Liver (tissue), 9 donors: ENCODE measurements around the gene FSTL1. TPM values are rescaled to one million over a fixed set of nuclear protein-coding genes. Genes with fewer than 3 reads are reported as not detected.

ENCODE experiments used
- DNase-seq: peaks from one replicate; pipeline ENCODE4 v3.0.0-alpha.2; 2017; ENCODE audit warnings: low spot score
- H3K27ac ChIP-seq, 2 donors: one replicate each; pipeline ENCODE4 v1.7.0; 2013; ENCODE audit warnings: inconsistent platforms in 2 of 2, low read length in 2 of 2, control low read depth in 1 of 2, low read depth in 1 of 2, mild to moderate bottlenecking in 1 of 2
- H3K27me3 ChIP-seq, 4 donors: one replicate each; pipeline versions ENCODE4 v1.6.1 to v1.7.0; 2013; ENCODE audit warnings: low read length in 3 of 4, inconsistent platforms in 1 of 4, mild to moderate bottlenecking in 1 of 4, moderate library complexity in 1 of 4; ENCODE audit not compliant: control insufficient read depth in 4 of 4, insufficient read depth in 4 of 4
- H3K36me3 ChIP-seq, 4 donors: one replicate each; pipeline versions ENCODE4 v1.6.1 to v1.7.0; 2013; ENCODE audit warnings: low read length in 3 of 4, mild to moderate bottlenecking in 3 of 4, low read depth in 1 of 4, moderate library complexity in 1 of 4; ENCODE audit not compliant: control insufficient read depth in 4 of 4, insufficient read depth in 3 of 4
- H3K4me1 ChIP-seq, 4 donors: one replicate each; pipeline versions ENCODE4 v1.6.1 to v1.7.0; 2013; ENCODE audit warnings: low read length in 3 of 4, mild to moderate bottlenecking in 3 of 4, moderate library complexity in 1 of 4; ENCODE audit not compliant: control insufficient read depth in 4 of 4, insufficient read depth in 4 of 4
- H3K4me3 ChIP-seq, 3 donors: one replicate each; pipeline versions ENCODE4 v1.6.1 to v1.7.0; 2013; ENCODE audit warnings: low read length in 3 of 3, control low read depth in 1 of 3, low read depth in 1 of 3, mild to moderate bottlenecking in 1 of 3
- H3K9ac ChIP-seq, 2 donors: one replicate each; pipeline ENCODE4 v1.7.0; 2013; ENCODE audit warnings: low read length in 2 of 2, mild to moderate bottlenecking in 2 of 2, moderate library complexity in 2 of 2, control low read depth in 1 of 2, low read depth in 1 of 2
- H3K9me3 ChIP-seq, 4 donors: one replicate each; pipeline versions ENCODE4 v1.6.1 to v1.7.0; 2013; ENCODE audit warnings: low read length in 3 of 4; ENCODE audit not compliant: control insufficient read depth in 4 of 4
- CTCF ChIP-seq: fragments of 150-350 bp; IDR thresholded peaks from 2 replicates; pipeline ENCODE4 v1.5.1; 2017; ENCODE audit warnings: improper control_type of control experiment, low read depth, low read length; ENCODE audit not compliant: missing input control
- EGR1 ChIP-seq, 2 donors: IDR thresholded peaks; 2 replicates each; pipeline ENCODE4 v1.6.1; 2016 to 2018; ENCODE audit warnings: antibody characterized with exemption in 2 of 2, low read depth in 2 of 2
- FOXA1 ChIP-seq: IDR thresholded peaks from 2 replicates; pipeline ENCODE4 v1.6.1; 2016; ENCODE audit warnings: antibody characterized with exemption
- FOXA2 ChIP-seq: IDR thresholded peaks from 2 replicates; pipeline ENCODE4 v1.6.1; 2016; ENCODE audit warnings: antibody characterized with exemption
- GABPA ChIP-seq, 2 donors: IDR thresholded peaks in 1 of 2; conservative IDR thresholded peaks in 1 of 2; 2 replicates each; pipeline ENCODE4 v1.6.1; 2016; ENCODE audit warnings: antibody characterized with exemption in 2 of 2, mild to moderate bottlenecking in 1 of 2, moderate library complexity in 1 of 2
- HNF4G ChIP-seq: IDR thresholded peaks from 2 replicates; pipeline ENCODE4 v1.6.1; 2016; ENCODE audit warnings: antibody characterized with exemption
- JUND ChIP-seq, 2 donors: IDR thresholded peaks; 2 replicates each; pipeline ENCODE4 v1.6.1; 2016; ENCODE audit warnings: antibody characterized with exemption in 2 of 2
- NR2F2 ChIP-seq: IDR thresholded peaks from 2 replicates; pipeline ENCODE4 v1.6.1; 2016; ENCODE audit warnings: antibody characterized with exemption
- RAD21 ChIP-seq, 2 donors: IDR thresholded peaks; 2 replicates each; pipeline ENCODE4 v1.6.1; 2016; ENCODE audit warnings: antibody characterized with exemption in 2 of 2, mild to moderate bottlenecking in 2 of 2
- REST ChIP-seq: IDR thresholded peaks from 2 replicates; pipeline ENCODE4 v1.6.1; 2016; ENCODE audit warnings: antibody characterized with exemption, mild to moderate bottlenecking
- RXRA ChIP-seq, 2 donors: IDR thresholded peaks; 2 replicates each; pipeline ENCODE4 v1.6.1; 2017 to 2018; ENCODE audit warnings: antibody characterized with exemption in 2 of 2, mild to moderate bottlenecking in 1 of 2
- SP1 ChIP-seq: IDR thresholded peaks from 2 replicates; pipeline ENCODE4 v1.6.1; 2018; ENCODE audit warnings: antibody characterized with exemption, mild to moderate bottlenecking
- YY1 ChIP-seq: IDR thresholded peaks from 2 replicates; pipeline ENCODE4 v1.6.1; 2016; ENCODE audit warnings: antibody characterized with exemption, mild to moderate bottlenecking
- ZBTB33 ChIP-seq: IDR thresholded peaks from 2 replicates; pipeline ENCODE4 v1.6.1; 2016; ENCODE audit warnings: antibody characterized with exemption
- WGBS: extraction: QIAGEN DNeasy Blood & Tissue Kit; methylation state at CpG from one replicate; pipeline ENCODE4 v1.1.7; 2013; 5-methylcytosine and 5-hydroxymethylcytosine counted together
- polyA plus RNA-seq, 2 donors: library from polyadenylated mRNA; stranded (reverse) in 1 of 2; unstranded in 1 of 2; fragments of 200-250 nt in 1 of 2; fragments of >200 nt in 1 of 2; fragmentation: Nextera tagmentation in 1 of 2; extraction: Ambion mirVana in 1 of 2; gene quantifications; one replicate each; pipeline versions ENCODE4 v1.2.1 to v1.2.3, GENCODE V29; 2013 to 2015
- total RNA-seq, 2 donors: library from RNA; depleted of rRNA; stranded (reverse); fragments of >200 nt; gene quantifications; one replicate each; pipeline ENCODE4 v1.2.3, GENCODE V29; 2014
- TF ChIP-seq, protein P1 (sequence below): IDR thresholded peaks from 2 replicates; pipeline ENCODE4 v1.6.1; 2016; ENCODE audit warnings: antibody characterized with exemption
- donor health status: healthy.
- donor health status: healthy.
- donor health status: healthy.
- donor health status: healthy.
- donor health status: healthy.

FSTL1 gene
- total and polyA plus RNA-seq, 4 donors: 9.6 to 67.5 (median 24.6) TPM

DNA sequence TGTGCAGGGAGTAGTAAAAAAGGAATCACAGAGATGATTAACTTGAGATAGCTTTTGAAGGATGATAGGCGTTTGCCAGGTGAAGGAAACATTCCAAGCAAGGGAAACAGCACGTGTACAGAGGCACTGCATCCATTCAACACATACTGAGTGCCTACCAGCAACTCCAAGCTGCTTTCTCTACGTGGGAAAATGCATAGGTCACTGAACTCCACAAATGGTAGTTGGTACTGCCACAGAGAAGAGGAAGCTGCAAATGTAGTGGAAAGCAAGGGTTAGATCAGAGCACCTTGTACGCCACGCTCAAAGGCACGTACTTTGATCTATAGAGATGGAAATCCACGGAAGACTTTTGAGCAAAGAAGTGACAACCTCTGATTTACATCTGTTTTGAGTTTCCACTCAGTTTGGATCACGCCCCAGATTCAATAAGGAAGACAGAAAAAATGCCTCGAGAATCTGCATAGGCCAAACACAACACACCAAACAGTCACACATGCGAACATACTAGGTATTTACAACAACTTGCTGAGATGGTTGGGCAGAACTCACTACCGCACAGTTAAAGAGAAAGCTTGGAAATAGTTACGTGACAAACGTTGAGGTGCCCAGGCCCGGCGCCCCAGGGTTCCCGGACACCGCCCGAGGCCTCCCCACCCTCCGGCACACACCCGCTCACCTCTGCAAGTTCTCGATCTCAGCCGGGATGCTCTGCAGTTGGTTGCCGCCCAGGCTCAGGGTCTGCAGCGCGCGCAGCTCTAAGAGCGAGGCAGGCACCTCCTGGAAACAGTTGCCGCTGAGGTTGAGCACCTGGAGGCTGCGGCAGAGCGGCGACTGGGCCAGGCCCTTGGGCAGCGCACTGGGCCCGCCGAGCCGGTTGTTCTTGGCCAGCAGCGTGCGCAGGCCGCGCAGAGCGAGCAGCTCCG, 102.5 kb downstream of the FSTL1 start:
- peak overlapping the region; percentile 85 to 86 for H3K27ac ChIP-seq
- H3K27me3 ChIP-seq: no peaks in the 10 kb centered on the region
- peak; percentile 64 for DNase-seq
- 3% methylated on average over 41 of the region's 41 CpGs for WGBS
- H3K4me3 ChIP-seq: peak overlapping the region; percentile 63 to 89 (median 75)
- TF ChIP-seq SP1 (no peak), RXRA (IDR thresholded peaks at IDR 0.05) (no peak), FOXA2 (no peak), NR2F2 (no peak), RAD21 (IDR thresholded peaks at IDR 0.05) (no peak), JUND (IDR thresholded peaks at IDR 0.05) (no peak), HNF4G (no peak), YY1 (no peak), GABPA (IDR thresholded peaks at IDR 0.05 in 1 of 2, conservative IDR thresholded peaks at IDR 0.05 in 1 of 2) (no peak), REST (no peak), ZBTB33 (no peak), CTCF (no peak), EGR1 (IDR thresholded peaks at IDR 0.05; ENCODE audit: low read depth in 2 of 2) (no peak), FOXA1 (no peak)
- TF ChIP-seq, protein P1, sequence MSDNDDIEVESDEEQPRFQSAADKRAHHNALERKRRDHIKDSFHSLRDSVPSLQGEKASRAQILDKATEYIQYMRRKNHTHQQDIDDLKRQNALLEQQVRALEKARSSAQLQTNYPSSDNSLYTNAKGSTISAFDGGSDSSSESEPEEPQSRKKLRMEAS: no peak
- H3K4me1 ChIP-seq: peaks cover 5 to 23% (median 14%) of the 10 kb centered on the region in 4 donors
- no peaks in the 10 kb centered on the region for H3K9me3 ChIP-seq
- no peaks in the 10 kb centered on the region for H3K36me3 ChIP-seq
- H3K9ac ChIP-seq: peak overlapping the region in 1 of 2 donors; percentile 80
